ENCODE results near the gene SERTAD3.

- no peak for TF ChIP-seq POLR2A (IDR thresholded peaks at IDR 0.05)
- no peak for TF ChIP-seq CTCF (IDR thresholded peaks at IDR 0.05)
Observed at GRCh38 chr19:40438284-40438683, 5.9 kb downstream of the SERTAD3 start.
